ENCODE data around the gene MFN1.

MFN1 gene

GRCh38 chr3:179369621-179370020 lies 22.1 kb downstream of the MFN1 start:
- no peak for DNase-seq
- H3K4me3 ChIP-seq (ENCODE audit: low read length): no peak overlapping the region
- H3K27ac ChIP-seq (ENCODE audit: low read length): no peak overlapping the region
- H4K20me1 ChIP-seq (ENCODE audit: insufficient read depth, low read length): no peaks in the 10 kb centered on the region
- no peaks in the 10 kb centered on the region for H3K27me3 ChIP-seq (replicated peaks; ENCODE audit: insufficient read depth, low read length)
- no peak overlapping the region for H3K4me2 ChIP-seq (ENCODE audit: low read depth, low read length)
- H3K9me2 ChIP-seq (replicated peaks; ENCODE audit: insufficient read depth, low read length): no peaks in the 10 kb centered on the region
- H3K4me1 ChIP-seq (ENCODE audit: low read length): no peaks in the 10 kb centered on the region
- TF ChIP-seq CTCF (IDR thresholded peaks at IDR 0.05; ENCODE audit: low read length): no peak
- no peaks in the 10 kb centered on the region; the same call in 1 of the 2 replicates for H3K36me3 ChIP-seq (replicated peaks; ENCODE audit: insufficient read depth, low read length)
- no peaks in the 10 kb centered on the region for H3K79me2 ChIP-seq (ENCODE audit: low read length)
- no peaks in the 10 kb centered on the region for H3F3A ChIP-seq (ENCODE audit: insufficient read depth, low read length)
- no peak overlapping the region for H2AFZ ChIP-seq (ENCODE audit: low read length)
- H3K9me3 ChIP-seq (replicated peaks; ENCODE audit: insufficient read depth, low read length): no peaks in the 10 kb centered on the region
- H3K9ac ChIP-seq (ENCODE audit: low read length): no peak overlapping the region

DNA sequence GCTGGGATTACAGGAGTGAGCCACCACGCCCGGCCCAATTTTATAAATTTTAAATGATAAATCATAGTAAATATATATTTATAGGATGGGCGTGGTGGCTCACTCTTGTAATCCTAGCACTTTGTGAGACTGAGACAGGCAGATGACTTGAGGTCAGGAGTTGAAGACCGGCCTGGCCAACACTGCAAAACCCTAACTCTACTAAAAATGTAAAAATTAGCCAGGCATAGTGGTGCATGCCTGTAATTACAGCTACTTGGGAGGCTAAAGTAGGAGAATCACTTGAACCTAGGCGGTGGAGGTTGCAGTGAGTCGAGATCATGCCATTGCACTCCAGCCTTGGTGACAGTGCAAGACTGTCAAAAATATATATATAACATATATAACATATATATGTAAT lies 26.4 kb downstream of the MFN1 start:
- no peak for DNase-seq
- TF ChIP-seq EZH2phosphoT487 (IDR thresholded peaks at IDR 0.05; ENCODE audit: low read length) (no peak), EZH2 (optimal IDR thresholded peaks at IDR 0.05; ENCODE audit: low read depth, low read length) (no peak), CTCF (IDR thresholded peaks at IDR 0.05; ENCODE audit: low read length) (no peak)
- H3K4me2 ChIP-seq (ENCODE audit: low read depth, low read length): no peak overlapping the region
- no peak overlapping the region for H3K27ac ChIP-seq (ENCODE audit: low read length)
- H2AFZ ChIP-seq (ENCODE audit: low read length): no peak overlapping the region
- H3K27me3 ChIP-seq (replicated peaks; ENCODE audit: insufficient read depth, low read length): no peaks in the 10 kb centered on the region
- no peaks in the 10 kb centered on the region for H3K4me1 ChIP-seq (ENCODE audit: low read length)
- H3F3A ChIP-seq (ENCODE audit: insufficient read depth, low read length): no peaks in the 10 kb centered on the region
- H3K9me3 ChIP-seq (replicated peaks; ENCODE audit: insufficient read depth, low read length): no peaks in the 10 kb centered on the region
- H3K9ac ChIP-seq (ENCODE audit: low read length): no peak overlapping the region
- H3K9me2 ChIP-seq (replicated peaks; ENCODE audit: insufficient read depth, low read length): no peaks in the 10 kb centered on the region
- H3K4me3 ChIP-seq (ENCODE audit: low read length): no peak overlapping the region
- no peaks in the 10 kb centered on the region for H4K20me1 ChIP-seq (ENCODE audit: insufficient read depth, low read length)
- no peaks in the 10 kb centered on the region for H3K79me2 ChIP-seq (ENCODE audit: low read length)
- H3K36me3 ChIP-seq (replicated peaks; ENCODE audit: insufficient read depth, low read length): 0 out of 2 replicates have a peak, but pooled peaks cover 7% of the 10 kb centered on the region

- no peak for DNase-seq
- Histone ChIP-seq H3K79me2 (ENCODE audit: low read length) (no peaks in the 10 kb centered on the region), H3K27me3 (replicated peaks; ENCODE audit: insufficient read depth, low read length) (no peaks in the 10 kb centered on the region), H3K36me3 (replicated peaks; ENCODE audit: insufficient read depth, low read length) (0 out of 2 replicates have a peak, but pooled peaks cover 9% of the 10 kb centered on the region), H2AFZ (ENCODE audit: low read length) (no peak overlapping the region), H3K4me3 (ENCODE audit: low read length) (no peak overlapping the region), H3K4me1 (ENCODE audit: low read length) (no peaks in the 10 kb centered on the region), H3K9me2 (replicated peaks; ENCODE audit: insufficient read depth, low read length) (no peaks in the 10 kb centered on the region), H3F3A (ENCODE audit: insufficient read depth, low read length) (no peaks in the 10 kb centered on the region), H4K20me1 (ENCODE audit: insufficient read depth, low read length) (no peaks in the 10 kb centered on the region), H3K27ac (ENCODE audit: low read length) (no peak overlapping the region), H3K9ac (ENCODE audit: low read length) (no peak overlapping the region), H3K9me3 (replicated peaks; ENCODE audit: insufficient read depth, low read length) (no peaks in the 10 kb centered on the region), H3K4me2 (ENCODE audit: low read depth, low read length) (no peak overlapping the region)
- TF ChIP-seq CTCF (IDR thresholded peaks at IDR 0.05; ENCODE audit: low read length) (no peak), EZH2phosphoT487 (IDR thresholded peaks at IDR 0.05; ENCODE audit: low read length) (no peak), EZH2 (optimal IDR thresholded peaks at IDR 0.05; ENCODE audit: low read depth, low read length) (no peak)
Observed at GRCh38 chr3:179375091-179375999, 27.8 kb downstream of the MFN1 start.
